Measurements from ENCODE around the gene FCMR. TPM values are rescaled to one million over a fixed set of nuclear protein-coding genes. Genes with fewer than 3 reads are reported as not detected.
"Not testable (repeated sequence)": the region's sequence is repeated elsewhere in the genome, so short reads cannot be mapped to it uniquely, and the experiment has no call there.

The FCMR gene
- total RNA-seq, 1 experiment from 2014 or later: not detected

DNA sequence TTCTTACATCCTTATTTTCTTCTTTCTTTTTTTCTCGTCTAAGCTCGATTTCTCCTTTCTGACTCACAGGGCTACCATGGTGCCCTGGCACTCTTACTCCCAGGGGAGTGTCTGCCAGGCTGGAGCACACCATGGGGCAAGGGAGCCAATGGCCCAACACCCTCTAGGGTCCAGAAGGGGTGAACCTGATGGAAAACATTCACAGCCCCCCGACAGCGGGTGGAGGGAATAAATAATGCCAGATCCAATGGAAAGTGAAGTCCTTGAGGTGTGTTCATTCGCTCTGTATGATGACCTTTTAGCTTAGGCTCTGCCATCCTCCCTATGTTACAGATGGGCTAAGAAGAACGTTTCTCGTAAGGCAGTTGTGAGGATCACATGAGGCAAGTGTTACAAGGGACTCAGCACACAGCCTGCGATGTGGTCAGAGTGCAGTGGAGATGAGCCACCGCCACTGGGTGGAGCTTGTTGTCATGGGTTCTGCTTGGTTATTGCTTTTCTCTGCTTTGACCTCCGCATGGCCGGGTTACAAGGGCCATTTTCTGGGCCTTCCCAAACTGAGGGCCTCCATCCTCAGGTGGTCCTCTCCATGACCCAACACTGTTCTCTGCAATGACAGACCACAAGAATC lies 3.5 kb upstream of the FCMR start:
- DNase-seq (ENCODE audit: low spot score): no peak
- in situ Hi-C loops (cut with HindIII; ENCODE audit: low sequenced_read_pairs): no loop called here

DNA sequence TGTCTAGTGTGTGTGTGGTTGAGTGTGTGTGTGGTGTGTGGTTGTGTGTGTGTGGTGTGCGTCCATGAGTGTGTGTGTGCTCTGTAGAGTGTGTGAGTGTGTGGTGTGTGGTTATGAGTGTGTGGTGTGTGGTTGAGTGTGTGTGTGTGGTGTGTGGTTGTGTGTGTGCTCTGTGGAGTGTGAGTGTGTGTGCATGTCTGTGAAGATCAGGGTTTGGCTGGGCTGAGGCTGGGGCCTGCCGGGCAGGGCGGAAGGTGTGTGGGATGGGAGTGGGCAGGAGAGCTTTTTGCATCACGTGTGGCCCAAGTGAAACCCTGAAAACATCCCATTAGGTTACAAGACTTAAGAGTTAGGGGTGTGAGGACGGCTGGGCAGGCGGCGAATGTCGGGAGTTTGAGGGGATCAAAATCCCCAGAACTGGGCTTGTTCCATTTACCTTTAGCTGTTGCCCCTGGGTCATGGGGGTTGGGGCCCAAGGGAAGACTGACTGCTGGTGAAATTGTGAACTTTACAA lies 2.9 kb upstream of the FCMR start:
- no peak for DNase-seq (ENCODE audit: low spot score)
- in situ Hi-C loops (cut with HindIII; ENCODE audit: low sequenced_read_pairs): no loop called here

DNA sequence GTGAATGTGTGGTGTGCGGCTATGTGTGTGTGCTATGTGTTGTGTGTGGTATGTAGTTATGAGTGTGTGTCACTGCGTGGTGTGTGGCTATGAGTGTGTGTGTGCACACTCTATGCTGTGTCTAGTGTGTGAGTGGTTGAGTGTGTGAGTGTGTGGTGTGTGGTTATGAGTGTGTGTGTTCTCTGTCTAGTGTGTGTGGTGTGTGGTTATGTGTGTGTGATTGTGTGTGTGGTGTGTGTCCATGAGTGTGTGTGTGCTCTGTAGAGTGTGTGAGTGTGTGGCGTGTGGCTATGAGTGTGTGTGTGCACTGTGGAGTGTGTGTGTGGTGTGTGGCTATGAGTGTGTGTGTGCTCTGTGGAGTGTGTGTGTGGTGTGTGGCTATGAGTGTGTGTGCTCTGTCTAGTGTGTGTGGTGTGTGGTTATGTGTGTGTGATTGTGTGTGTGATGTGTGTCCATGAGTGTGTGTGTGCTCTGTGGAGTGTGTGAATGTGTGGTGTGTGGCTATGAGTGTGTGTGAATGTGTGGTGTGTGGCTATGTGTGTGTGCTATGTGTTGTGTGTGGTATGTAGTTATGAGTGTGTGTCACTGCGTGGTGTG lies 2.3 kb upstream of the FCMR start:
- DNase-seq (ENCODE audit: low spot score); in situ Hi-C loops (cut with HindIII; ENCODE audit: low sequenced_read_pairs): not testable (repeated sequence)

DNA sequence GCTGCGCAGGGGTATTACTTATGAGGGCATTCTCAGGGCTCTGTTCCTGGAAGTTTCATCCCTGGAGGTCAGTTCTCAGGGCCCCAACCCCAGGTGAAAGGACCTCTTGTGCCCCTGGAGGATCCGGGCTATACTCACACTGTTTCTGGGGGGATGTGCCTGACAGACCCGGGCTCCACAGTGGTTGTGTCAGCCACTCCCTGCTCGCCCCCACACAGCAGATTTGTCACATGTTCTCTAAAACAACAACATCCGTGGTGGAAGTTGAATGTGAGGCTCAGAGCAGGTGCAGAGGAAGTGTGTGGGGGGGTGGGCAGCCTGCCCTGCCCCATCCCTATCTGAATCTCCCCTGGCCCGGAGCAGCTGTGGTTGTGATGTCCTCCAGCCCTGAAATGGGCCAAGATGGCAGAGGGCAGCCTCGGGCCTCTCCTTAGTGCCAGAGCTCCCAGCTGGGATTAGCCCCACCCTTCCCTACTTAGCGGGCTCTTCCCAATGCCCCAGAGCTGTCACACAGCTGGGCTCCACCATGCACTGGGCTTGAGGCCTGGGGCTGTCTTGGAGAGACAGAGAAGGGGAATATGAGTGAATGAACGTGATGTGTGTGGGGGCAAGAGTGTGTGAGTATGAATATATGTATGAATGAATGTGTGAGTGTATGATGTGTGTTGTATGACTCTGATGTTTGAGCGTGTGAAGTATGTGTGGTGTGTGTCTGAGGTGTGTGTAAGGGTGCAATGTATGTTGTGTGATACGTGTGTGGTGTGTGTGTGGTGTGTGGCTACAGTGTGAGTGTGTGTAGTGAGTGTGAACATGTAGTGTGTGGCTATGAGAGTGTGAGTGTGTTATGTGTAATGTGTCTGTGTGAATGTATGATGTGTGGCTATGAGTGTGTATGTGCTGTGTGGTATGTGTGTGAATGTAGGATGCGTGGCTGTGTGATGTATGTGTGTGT lies 1.5 kb upstream of the FCMR start:
- in situ Hi-C loops (cut with HindIII; ENCODE audit: low sequenced_read_pairs): no loop called here
- DNase-seq (ENCODE audit: low spot score): no peak

DNA sequence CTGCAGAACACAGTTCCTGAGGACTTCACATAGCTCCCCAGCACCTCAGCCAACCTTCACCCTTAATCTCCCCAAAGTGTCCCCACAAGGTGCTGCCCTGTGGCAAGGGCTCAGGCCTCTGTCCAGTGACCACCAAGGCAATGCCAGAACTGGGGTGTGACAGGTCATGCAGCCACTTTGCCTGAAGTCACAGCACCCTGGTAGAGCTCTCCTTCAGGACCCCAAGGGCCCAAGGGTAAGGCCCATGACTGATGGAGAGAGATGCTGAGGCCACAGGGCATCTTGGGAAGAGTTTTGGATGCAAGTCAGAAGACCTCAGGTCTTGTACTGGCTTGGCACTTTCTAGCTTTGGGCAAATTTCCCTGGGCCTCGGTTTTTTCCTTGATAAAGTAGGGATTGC lies 783 bp upstream of the FCMR start:
- in situ Hi-C loops (cut with HindIII; ENCODE audit: low sequenced_read_pairs): no loop called here
- no peak for DNase-seq (ENCODE audit: low spot score)

DNA sequence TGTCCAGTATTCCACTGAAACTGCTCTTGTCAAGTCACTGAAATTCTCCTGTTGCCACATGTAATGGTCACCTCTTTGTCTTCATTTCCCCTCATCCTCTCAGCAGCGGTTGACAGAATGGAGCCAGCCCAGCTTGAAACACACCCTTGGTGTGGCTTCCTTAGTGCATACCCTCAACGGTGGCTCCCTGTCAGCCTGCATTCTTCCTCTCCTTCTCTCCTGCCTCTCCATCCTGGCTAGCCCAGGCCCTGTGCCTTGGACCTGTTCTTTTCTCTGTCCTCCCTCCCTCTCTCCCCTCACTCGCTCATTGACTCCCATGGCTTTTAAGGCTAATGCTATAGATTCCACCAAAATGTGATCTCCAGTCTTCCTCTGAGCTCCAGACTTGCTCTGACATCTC lies 3.7 kb downstream of the FCMR start:
- no peak for DNase-seq (ENCODE audit: low spot score)
- in situ Hi-C loops (cut with HindIII; ENCODE audit: low sequenced_read_pairs): no loop called here

DNA sequence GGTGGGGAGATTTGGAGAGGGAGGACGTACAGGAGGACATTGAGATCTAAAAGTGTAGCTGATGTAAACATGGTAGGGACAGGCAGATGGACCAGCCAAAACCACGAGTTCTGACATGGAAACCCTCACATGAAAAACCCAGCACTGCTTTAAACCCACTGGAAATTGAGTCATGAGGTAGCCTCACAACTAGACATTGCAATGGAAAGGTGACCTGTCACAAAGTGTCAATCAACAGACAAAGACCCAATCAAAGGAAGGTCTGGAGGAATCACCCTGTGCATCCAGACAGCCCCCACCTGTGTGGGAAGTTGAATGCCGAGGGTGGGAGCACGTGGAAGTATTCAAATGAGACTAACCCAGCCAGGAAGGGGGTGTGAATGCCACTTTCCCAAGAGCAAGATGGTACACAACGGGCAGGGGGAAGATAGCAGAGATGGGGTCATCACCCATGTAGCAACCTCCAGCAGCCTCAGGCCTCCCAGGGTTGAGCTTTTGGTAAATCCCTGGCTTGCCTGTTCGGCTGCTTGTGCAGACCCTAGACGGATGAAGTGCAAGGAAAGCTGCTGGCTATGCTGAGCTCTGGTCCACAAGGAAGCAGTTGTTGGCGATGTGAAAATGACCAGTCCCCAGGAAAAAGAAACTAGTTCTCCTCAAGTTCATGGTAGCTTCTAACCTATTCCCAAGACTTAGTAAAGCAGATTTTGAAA lies 5.6 kb downstream of the FCMR start:
- no peak for DNase-seq (ENCODE audit: low spot score)
- in situ Hi-C loops (cut with HindIII; ENCODE audit: low sequenced_read_pairs): no loop called here

DNA sequence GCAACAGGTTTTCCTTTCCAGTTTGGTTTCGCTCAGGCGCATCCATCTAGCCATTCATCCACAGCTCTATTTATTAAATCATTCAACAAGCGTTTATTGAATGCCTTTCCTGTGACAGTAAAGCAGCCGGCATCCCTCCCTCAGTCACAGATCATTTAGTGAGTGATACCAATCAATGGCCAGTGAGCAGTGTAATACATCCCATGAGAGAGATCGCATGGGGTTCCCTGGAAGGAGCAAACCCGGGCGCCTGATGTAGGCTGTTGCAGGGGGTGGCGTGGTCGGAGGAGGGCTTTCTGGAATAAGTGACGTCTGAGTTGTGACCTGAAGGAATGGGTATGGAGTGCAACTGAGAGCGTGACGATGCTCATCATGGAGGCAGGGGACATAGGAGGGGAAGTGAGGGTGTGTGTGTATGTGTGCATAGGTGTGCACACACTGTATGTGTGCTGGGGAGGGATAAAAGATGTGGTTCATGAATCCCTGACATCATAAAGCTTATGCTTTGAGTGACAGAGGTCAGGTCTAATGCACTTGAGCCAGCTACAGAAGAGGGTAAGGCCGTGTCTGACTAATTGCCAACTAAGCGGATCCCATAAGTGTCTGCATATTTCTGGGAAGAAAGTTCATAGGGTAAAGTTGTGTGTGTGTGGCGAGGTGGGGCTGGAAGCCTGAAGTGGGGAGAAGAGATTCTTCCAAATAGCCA lies 6.6 kb downstream of the FCMR start:
- DNase-seq (ENCODE audit: low spot score): no peak
- in situ Hi-C loops (cut with HindIII; ENCODE audit: low sequenced_read_pairs): no loop called here

DNA sequence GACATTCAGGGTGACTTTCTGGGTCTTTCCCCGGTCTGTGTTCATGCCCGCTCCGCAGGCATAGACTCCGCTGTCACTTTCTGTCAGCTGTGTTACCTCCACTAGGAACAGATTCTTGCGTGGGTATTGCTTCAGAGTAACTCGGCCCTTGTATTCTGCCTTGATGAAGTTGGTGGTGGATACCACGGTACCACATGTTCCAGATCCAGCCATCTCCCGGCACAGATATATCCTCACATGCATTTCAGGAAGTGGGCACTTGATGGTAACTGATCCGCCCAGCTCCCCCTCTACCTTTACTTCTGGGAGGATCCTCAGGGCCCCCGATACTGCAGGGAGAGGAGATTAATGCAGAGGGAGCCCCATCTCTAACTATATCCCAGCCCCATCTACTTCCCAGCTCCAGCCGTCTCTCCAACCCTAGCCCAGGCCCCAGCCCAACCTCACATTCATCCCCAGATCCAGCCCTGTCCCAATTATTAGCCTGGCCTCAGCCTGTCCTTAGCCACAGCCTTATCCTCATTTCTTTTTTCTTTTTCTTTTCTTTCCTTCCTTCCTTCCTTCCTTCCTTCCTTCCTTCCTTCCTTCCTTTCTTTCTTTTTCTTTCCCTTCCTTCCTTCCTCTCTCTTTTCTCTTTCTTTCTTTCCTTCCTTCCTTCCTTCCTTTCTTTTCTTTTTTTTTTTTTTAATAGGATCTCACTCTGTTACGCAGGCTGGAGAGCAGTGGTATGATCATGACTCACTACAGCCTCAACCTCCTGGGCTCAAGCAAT lies 7.8 kb downstream of the FCMR start:
- no peak for DNase-seq (ENCODE audit: low spot score)
- in situ Hi-C loops (cut with HindIII; ENCODE audit: low sequenced_read_pairs): no loop called here

DNA sequence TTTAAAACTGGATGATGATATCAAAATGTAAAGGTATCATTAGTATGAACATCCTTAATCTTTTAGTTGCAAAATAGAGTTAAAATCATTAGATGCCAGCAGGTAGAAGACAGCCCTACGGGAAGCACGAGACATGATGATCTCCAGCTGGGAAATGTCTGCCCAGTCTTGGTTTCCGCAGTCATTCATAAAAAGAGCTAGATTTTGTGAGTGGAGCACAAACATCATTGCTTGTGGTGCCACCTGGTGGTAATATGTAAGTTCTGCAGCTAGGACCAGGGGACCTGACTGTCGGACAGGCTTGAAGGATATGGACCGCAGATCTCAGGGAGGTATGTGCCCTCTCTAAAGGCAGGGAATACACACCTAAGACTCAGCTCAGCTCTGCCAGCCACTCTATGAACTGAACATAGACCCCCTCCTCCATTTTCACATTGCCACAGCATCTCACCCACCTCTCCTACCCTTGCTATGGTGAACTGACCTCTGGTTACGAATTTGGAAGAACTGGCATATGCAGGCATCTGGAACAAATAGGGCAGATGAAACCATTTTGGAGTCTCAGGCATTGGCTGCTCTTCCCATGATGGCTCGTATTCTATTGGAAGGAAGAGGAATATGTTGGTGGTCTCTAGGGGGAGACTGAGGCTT lies 9.2 kb downstream of the FCMR start:
- in situ Hi-C loops (cut with HindIII; ENCODE audit: low sequenced_read_pairs): no loop called here
- peak; percentile 91 for DNase-seq (ENCODE audit: low spot score)

DNA sequence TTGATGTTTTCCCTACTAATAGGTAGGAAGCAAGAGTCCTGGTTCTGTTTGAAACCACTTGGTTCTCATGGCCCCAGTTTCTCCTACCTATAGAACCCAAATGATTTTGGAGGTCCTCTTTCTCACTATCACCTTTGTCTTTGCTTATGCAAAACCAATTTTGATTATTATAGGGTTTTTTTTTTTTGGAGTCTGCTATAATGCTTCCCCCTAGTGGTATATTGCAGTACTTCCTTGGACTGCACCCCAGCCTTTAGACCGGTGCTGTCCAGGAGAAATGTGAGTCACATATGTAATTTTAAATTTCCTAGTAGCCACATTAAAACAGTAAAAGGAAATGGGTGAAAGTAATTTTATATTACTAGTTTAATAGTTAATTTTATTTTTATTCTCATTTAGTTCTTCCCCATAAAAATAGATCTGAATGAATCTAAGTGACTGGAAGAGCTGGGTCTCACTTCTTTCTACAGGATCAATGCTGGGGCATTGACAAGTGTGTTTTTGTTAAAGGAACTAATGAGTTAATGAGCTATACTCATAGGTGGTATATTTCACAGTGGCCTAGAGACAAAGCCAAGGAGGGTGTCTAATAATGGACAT lies 10.6 kb downstream of the FCMR start:
- in situ Hi-C loops (cut with HindIII; ENCODE audit: low sequenced_read_pairs): no loop called here
- peak; percentile 51 for DNase-seq (ENCODE audit: low spot score)

DNA sequence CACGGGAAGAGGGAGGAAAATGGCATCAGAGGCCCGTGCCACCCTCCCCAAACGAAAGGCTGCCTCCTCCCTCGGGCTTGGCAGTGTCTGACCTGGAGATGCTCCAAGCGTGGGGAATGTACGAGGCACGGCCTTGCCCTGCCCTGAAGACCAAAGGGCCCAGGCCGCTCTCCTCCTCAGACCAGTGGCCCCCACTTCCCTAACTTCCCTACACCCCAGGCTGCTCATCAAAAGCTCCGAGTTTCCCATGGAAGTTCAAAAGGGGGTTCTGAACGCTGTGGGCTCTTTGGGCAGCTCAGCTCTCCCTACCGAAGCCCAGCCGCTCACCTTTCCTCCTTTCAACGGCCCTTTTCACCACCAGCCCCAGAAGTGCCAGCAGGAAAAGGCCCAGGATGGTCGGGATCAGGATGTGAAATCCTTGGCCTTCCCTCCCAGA lies 11.8 kb downstream of the FCMR start:
- in situ Hi-C loops (cut with HindIII; ENCODE audit: low sequenced_read_pairs): no loop called here
- no peak for DNase-seq (ENCODE audit: low spot score)

DNA sequence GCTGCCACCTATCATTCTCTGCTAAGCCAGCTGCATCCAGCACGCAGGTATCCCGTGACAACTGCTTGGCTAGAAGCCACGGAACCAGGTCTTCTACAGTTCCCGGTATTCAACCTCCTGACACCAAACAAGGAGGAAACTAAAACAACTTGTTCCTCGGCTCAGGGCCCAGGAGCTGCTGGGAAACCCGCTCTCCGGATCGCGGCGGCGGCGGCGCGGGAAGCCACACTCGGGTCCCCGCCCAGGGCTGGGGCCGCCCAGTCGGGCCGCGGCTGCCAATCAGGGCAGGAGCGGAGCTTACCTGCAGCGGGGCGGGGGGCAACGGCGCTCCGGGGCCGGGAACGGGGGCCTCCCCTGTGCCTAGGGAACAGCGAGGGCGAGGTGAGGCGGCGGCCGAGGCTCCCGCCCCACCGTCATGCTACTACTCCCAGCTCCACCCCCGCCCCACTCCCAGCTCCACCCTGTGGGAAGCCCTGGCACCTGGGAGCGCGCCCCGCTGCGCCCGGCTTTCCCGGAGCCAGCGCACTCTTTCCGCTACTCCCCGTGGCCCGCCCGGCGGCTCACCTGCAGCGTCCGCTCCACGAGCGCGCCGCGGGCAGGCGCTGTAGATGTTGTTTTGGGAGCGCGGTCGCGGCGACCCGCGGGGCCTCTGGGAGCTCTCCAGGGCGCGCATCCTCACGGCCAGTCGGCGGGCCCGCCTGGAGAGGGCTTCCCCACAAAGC lies 12.4 kb downstream of the FCMR start:
- in situ Hi-C loops (cut with HindIII; ENCODE audit: low sequenced_read_pairs): no loop called here
- DNase-seq (ENCODE audit: low spot score): no peak

DNA sequence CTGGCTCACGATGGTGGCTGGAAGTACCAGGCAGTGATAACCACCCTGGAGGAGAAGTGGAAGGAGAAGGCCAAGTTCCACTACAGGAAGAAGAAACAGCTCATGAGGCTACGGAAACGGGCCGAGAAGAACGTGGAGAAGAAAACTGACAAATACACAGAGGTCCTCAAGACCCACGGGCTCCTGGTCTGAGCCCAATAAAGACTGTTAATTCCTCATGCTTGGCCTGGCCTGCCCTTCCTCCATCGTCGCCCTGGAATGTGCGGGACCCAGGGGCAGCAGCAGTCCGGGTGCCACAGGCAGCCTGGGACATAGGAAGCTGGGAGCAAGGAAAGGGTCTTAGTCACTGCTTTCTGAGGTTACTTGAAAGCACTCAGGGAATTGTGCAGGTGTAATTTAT lies 13.7 kb downstream of the FCMR start:
- no peak for DNase-seq (ENCODE audit: low spot score)
- in situ Hi-C loops (cut with HindIII; ENCODE audit: low sequenced_read_pairs): no loop called here

DNA sequence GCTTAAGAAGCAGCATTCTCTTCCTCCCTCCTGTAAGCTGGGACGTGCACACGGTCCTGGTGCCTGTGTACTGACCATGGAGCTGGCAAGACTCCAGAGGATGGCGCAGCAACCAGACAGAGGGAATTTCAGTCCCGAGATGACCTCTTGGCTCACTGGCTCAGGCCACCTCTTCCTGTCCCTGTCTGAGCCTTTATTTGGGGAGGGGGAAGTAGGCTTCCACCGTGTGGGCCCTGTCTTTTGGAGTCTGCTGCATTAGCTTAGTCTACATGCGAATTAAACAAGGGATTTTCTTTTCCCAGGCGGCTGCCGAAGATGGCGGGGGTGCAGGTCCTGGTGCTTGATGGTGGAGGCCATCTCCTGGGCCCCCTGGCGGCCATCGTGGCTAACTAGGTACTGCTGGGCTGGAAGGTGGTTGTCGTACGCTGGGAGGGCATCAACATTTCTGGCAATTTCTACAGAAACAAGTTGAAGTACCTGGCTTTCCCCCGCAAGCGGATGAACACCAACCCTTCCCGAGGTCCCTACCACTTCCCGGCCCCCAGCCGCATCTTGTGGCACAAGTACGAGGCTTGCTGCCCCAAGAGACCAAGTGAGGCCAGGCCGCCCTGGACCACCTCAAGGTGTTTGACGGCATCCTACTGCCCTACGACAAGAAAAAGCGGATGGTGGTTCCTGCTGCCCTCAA lies 14.3 kb downstream of the FCMR start:
- in situ Hi-C loops (cut with HindIII; ENCODE audit: low sequenced_read_pairs): no loop called here
- no peak for DNase-seq (ENCODE audit: low spot score)
